Transverse colon (tissue), 3 donors: ENCODE measurements around the gene GRPR.

Experiments used
- CTCF ChIP-seq, 5 experiments: fragments of 200-600 bp in 3 of 5; fragments of 450-650 bp in 2 of 5; sonication (generic) in 3 of 5; IDR thresholded peaks; 1 replicate in 2 of 5; 2 replicates in 3 of 5; pipeline ENCODE4 v1.5.1; 2016 to 2017; ENCODE audit warnings: antibody characterized with exemption in 5 of 5, inconsistent platforms in 3 of 5, mild to moderate bottlenecking in 2 of 5, moderate library complexity in 1 of 5
- EP300 ChIP-seq: sonication (generic); formaldehyde crosslinking; IDR thresholded peaks from one replicate; pipeline ENCODE4 v1.6.1; 2017; ENCODE audit warnings: antibody characterized with exemption, low read depth
- POLR2A ChIP-seq: fragments of 450-650 bp; IDR thresholded peaks from one replicate; pipeline ENCODE4 v1.6.1; 2016; ENCODE audit warnings: antibody characterized with exemption, mild to moderate bottlenecking, moderate library complexity

- TF ChIP-seq CTCF (IDR thresholded peaks at IDR 0.05) (no peak), POLR2A (no peak), EP300 (no peak)
Measured at GRCh38 chrX:16155581-16156096, 32.3 kb downstream of the GRPR start.
